T-helper 2 cell treated with Interferon-gamma antibody and Interleukin-4, amounts not matched to agents 5 μg/mL and 100 μg/mL, for 36 hours (primary cell): ENCODE results near the gene HOXB8.

Source experiments
- DNase-seq: peaks from one replicate; pipeline ENCODE4 v3.0.0; 2021; ENCODE audit warnings: low spot score
- H3K27ac Mint-ChIP-seq: one replicate; pipeline ENCODE4 v1.8.0; 2021; ENCODE audit warnings: mild to moderate bottlenecking, mixed read lengths
- H3K27me3 Mint-ChIP-seq: one replicate; pipeline ENCODE4 v1.8.0; 2021; ENCODE audit warnings: low read depth, mixed read lengths
- H3K36me3 Mint-ChIP-seq: one replicate; pipeline ENCODE4 v1.8.0; 2021; ENCODE audit warnings: low read depth, mixed read lengths
- H3K4me1 Mint-ChIP-seq: one replicate; pipeline ENCODE4 v1.8.0; 2021; ENCODE audit warnings: low read depth, mixed read lengths
- H3K4me3 Mint-ChIP-seq: one replicate; pipeline ENCODE4 v1.8.0; 2022; ENCODE audit warnings: mild to moderate bottlenecking, moderate library complexity, mixed read lengths
- H3K9me3 Mint-ChIP-seq: one replicate; pipeline ENCODE4 v1.8.0; 2021; ENCODE audit warnings: mixed read lengths

Gene HOXB8

GRCh38 chr17:48586355-48587258, 28.5 kb downstream of the HOXB8 start:
- DNase-seq, result peak; percentile 43
- no peaks in the 10 kb centered on the region for H3K9me3 Mint-ChIP-seq
- no peak overlapping the region for H3K27ac Mint-ChIP-seq
- no peaks in the 10 kb centered on the region for H3K36me3 Mint-ChIP-seq
- peaks cover 84% of the 10 kb centered on the region for H3K27me3 Mint-ChIP-seq
- peak overlapping the region; percentile 89 for H3K4me3 Mint-ChIP-seq
- H3K4me1 Mint-ChIP-seq, result peaks cover 43% of the 10 kb centered on the region

DNA sequence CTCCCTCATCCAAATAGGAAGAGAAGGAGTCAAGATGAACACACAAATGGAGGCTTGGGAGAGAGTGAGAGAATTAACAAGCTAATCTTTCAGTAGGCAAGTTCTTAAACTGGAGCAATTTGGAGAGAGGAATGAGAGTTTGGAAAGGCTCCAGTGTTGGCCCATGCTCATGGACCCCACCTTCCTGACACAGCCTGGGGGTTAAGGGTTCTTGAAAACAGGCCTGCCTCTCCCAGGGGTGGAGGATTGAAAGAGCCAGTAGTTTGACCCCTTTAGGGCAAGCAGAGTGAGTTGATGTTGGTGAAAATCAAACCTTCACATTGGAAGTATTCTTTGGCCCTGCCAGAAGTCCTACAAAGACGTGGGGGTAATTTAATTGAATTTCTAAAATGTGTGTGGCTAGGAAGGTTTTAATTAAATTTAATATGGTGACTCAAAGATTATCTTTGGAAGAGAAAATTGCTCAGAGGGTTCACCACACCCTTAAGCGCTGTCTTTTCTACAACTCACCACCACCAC, 30.8 kb downstream of the HOXB8 start:
- Mint-ChIP-seq H3K9me3 (no peaks in the 10 kb centered on the region), H3K27ac (no peak overlapping the region), H3K4me3 (peak overlapping the region; percentile 89), H3K4me1 (peaks cover 53% of the 10 kb centered on the region), H3K36me3 (no peaks in the 10 kb centered on the region), H3K27me3 (peaks cover 86% of the 10 kb centered on the region)
- no peak for DNase-seq

DNA sequence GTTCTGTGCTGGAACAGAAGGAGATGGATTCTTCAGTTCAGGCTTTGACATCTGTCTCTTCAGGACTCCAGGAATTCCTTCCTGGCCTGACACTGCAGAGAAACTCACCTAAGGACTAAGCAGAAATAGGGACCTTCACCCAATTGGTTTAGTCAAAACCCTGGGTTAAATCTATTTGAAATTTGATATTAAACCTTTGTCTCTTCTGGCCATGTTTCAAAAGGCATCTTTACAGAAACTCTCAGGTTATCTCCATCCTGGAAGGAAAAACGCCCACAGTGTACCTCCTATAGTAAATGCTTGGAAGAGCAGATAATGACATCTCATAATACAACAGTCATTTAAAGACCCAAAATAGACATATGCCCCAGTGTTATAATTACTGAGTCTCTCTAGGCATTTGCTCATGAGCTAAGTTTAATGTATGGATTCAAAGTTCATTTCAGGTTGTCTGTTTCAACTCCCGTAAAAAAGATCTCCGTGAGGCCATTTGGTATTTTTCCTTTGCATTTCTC, 31.3 kb downstream of the HOXB8 start:
- no peaks in the 10 kb centered on the region for H3K9me3 Mint-ChIP-seq

GRCh38 chr17:48582750-48583069, 32.4 kb downstream of the HOXB8 start:
- Mint-ChIP-seq H3K9me3 (no peaks in the 10 kb centered on the region), H3K4me1 (peaks cover 59% of the 10 kb centered on the region), H3K27me3 (peaks cover 78% of the 10 kb centered on the region), H3K4me3 (peak overlapping the region; percentile 66), H3K27ac (no peak overlapping the region), H3K36me3 (peaks cover 7% of the 10 kb centered on the region)
- no peak for DNase-seq

More for the DNA sequence above, 31.3 kb downstream of the HOXB8 start:
- H3K27ac Mint-ChIP-seq, result no peak overlapping the region
- peaks cover 86% of the 10 kb centered on the region for H3K27me3 Mint-ChIP-seq
- H3K4me3 Mint-ChIP-seq, result peak overlapping the region; percentile 14
- peaks cover 59% of the 10 kb centered on the region for H3K4me1 Mint-ChIP-seq
- H3K36me3 Mint-ChIP-seq, result peaks cover 3% of the 10 kb centered on the region
- DNase-seq, result no peak

DNA sequence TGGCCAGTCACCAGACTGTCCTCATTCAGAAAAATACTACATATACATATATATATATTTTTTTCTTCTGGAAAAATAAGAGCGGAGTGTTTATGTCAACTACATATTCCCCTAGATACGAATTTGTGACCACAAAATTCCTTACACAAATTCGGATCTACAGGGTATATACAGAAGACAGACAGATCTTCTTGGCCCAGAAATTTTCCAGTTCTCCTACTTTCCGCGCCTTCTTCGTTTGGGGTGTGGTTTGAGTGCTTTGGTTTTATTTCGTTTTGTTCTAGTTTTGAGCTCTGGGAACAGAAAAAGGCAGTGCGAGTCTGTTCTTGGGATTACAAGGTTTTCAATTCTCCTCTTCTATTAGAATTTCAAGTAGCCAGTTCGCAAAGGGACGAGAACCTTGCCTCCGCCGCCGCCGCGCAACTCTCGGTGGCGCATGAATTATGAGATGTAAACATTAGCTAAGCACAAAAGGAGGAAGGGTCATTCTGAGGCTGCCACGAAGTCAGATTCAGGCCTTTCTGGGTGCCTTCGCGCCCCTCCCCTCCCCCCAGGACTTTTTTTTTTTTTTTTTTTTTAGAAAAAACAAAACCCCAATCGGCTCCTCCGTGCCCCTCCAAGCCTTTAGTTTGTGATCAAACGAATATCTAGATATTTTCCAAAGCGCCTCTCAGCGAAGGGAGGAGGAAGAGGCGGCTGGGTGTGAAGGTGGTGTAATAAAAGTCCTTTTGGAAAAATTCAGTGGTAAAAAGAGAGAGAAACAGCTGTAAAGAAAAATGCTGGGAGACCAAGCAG, 35.1 kb downstream of the HOXB8 start:
- Mint-ChIP-seq H3K4me1 (peaks cover 51% of the 10 kb centered on the region), H3K36me3 (peaks cover 11% of the 10 kb centered on the region)

DNA sequence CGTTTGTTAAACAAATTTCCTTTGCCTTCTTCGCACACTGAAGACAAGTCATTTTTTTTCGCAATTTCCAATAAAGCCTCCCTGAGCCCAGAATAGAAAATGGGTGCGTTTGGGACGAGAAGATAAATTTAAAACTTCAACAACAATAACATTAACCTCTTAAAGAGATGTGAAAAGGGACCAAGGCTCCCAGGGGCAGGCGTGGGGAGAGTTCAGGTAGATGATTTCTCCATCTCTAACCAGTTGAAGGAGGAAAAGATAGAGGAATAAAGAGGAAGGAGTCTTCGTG, 35.7 kb downstream of the HOXB8 start:
- H3K36me3 Mint-ChIP-seq, result peaks cover 11% of the 10 kb centered on the region
- H3K27ac Mint-ChIP-seq, result no peak overlapping the region
- H3K4me1 Mint-ChIP-seq, result peaks cover 47% of the 10 kb centered on the region
- DNase-seq, result no peak
- peaks cover 54% of the 10 kb centered on the region for H3K27me3 Mint-ChIP-seq
- H3K9me3 Mint-ChIP-seq, result no peaks in the 10 kb centered on the region
- H3K4me3 Mint-ChIP-seq, result peak overlapping the region; percentile 93

More for the DNA sequence above, 35.1 kb downstream of the HOXB8 start:
- Mint-ChIP-seq H3K9me3 (no peaks in the 10 kb centered on the region), H3K27ac (no peak overlapping the region), H3K27me3 (peaks cover 54% of the 10 kb centered on the region), H3K4me3 (peak overlapping the region; percentile 93)
- no peak for DNase-seq

- peak overlapping the region; percentile 78 for H3K27ac Mint-ChIP-seq
- DNase-seq, result peak; percentile 23
- peaks cover 43% of the 10 kb centered on the region for H3K4me1 Mint-ChIP-seq
- H3K27me3 Mint-ChIP-seq, result peaks cover 52% of the 10 kb centered on the region
- H3K36me3 Mint-ChIP-seq, result peaks cover 11% of the 10 kb centered on the region
- H3K9me3 Mint-ChIP-seq, result no peaks in the 10 kb centered on the region
- H3K4me3 Mint-ChIP-seq, result peak overlapping the region; percentile 93
Measured at GRCh38 chr17:48578616-48579470, 36.2 kb downstream of the HOXB8 start.

DNA sequence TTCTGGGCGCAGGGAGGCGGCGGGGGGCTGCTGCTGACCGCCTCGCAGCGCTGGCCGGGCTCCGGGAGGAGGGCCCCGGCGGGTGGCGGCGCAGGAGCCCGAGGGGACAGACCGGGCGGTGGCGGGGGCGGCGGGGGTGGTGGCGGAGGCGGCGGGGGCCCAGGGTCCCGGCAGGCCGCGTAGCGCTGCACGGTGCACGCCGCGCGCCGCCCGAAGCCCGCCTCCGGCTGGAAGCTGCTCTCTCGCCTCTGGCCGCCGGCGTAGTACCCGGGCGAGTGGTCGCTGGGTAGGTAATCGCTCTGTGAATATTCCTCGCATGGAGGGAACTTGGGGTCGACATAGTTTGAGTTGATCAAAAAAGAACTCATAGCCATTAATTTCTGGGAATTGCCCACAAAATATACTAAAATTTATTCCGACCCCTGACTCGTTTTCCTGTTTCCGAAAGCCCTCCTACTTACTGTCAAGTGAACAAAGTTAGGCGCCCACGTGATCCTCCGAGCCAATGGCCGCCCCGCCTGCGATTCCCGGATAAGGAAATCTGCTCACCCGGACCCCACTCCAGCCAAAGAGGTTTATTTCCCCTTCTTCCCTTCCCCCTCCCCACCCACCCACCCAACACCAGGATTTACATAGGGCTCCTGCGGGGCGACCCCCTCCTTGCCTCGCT, 37.0 kb downstream of the HOXB8 start, which contains the start of gene HOXB4:
TSS of gene HOXB4 (minus strand) at position 405 of the 670 bp plus-strand sequence. CDS start at position 374, 31 bp downstream.
- H3K9me3 Mint-ChIP-seq, result no peaks in the 10 kb centered on the region
- peak within 1 kb of the TSS; percentile 78 for H3K27ac Mint-ChIP-seq
- H3K4me3 Mint-ChIP-seq, result peak within 1 kb of the TSS; percentile 93
- H3K4me1 Mint-ChIP-seq, result peaks cover 45% of the 10 kb centered on the region
- peaks cover 14% of the 10 kb centered on the region for H3K36me3 Mint-ChIP-seq
- peaks cover 49% of the 10 kb centered on the region for H3K27me3 Mint-ChIP-seq
- peak; percentile 72 for DNase-seq

GRCh38 chr17:48577330-48577945, 37.7 kb downstream of the HOXB8 start:
- H3K27me3 Mint-ChIP-seq, result peaks cover 42% of the 10 kb centered on the region
- peak overlapping the region; percentile 57 for H3K27ac Mint-ChIP-seq
- peaks cover 43% of the 10 kb centered on the region for H3K4me1 Mint-ChIP-seq

DNA sequence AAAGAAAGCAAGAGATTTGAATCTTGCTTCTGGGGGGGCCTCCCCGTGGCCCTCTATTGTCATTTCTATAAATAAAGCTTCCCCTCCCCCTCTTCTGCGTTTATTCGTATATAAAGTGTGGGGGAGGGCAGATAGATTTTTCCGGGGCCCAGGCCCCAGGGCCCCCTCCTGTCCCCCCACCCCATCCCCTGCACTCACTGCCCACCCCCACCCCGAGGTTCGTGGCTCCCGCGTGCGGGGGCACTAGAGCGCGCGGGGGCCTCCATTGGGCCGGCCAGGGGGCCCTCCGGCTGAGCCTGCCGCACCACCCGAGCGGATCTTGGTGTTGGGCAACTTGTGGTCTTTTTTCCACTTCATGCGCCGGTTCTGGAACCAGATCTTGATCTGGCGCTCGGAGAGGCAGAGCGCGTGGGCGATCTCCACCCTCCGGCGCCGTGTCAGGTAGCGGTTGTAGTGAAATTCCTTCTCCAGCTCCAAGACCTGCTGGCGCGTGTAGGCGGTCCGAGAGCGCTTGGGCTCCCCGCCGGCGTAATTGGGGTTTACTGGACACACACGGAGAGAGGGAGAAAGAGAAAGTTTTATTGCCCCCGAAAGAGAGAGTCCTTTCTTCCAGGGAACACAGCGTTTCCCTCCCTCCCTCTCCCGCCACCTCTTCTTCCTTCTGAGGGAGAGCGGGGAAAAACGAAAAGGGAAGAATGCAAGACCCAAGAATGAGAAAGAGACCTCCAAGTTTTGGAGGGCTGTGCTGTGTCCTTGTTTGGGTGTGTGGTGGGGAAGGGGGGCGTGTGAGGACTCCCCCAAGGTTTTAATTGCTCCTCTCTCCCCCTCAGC, 38.4 kb downstream of the HOXB8 start:
- no peaks in the 10 kb centered on the region for H3K9me3 Mint-ChIP-seq
- H3K27ac Mint-ChIP-seq, result no peak overlapping the region
- H3K27me3 Mint-ChIP-seq, result peaks cover 37% of the 10 kb centered on the region
- H3K4me3 Mint-ChIP-seq, result peak overlapping the region; percentile 91
- H3K36me3 Mint-ChIP-seq, result peaks cover 18% of the 10 kb centered on the region
- DNase-seq, result no peak
- peaks cover 40% of the 10 kb centered on the region for H3K4me1 Mint-ChIP-seq

More at GRCh38 chr17:48577330-48577945, 37.7 kb downstream of the HOXB8 start:
- Mint-ChIP-seq H3K4me3 (peak overlapping the region; percentile 91), H3K36me3 (peaks cover 15% of the 10 kb centered on the region), H3K9me3 (no peaks in the 10 kb centered on the region)
- DNase-seq, result no peak

GRCh38 chr17:48575673-48576478, 39.2 kb downstream of the HOXB8 start:
- DNase-seq, result no peak
- Mint-ChIP-seq H3K4me1 (peaks cover 34% of the 10 kb centered on the region), H3K36me3 (peaks cover 20% of the 10 kb centered on the region), H3K9me3 (no peaks in the 10 kb centered on the region), H3K4me3 (peak overlapping the region; percentile 63), H3K27me3 (peaks cover 29% of the 10 kb centered on the region), H3K27ac (no peak overlapping the region)
